Caco-2 (cell line): ENCODE measurements around the gene GNPNAT1. TPM values are rescaled to one million over a fixed set of nuclear protein-coding genes. Genes with fewer than 3 reads are reported as not detected.

Source experiments
- Bru-seq: library from RNA; stranded (reverse); fragments of 400-500 nt; gene quantifications from one replicate; lab custom pipeline; 2021; lab: Mats Ljungman, UMichigan
- BruChase-seq, 2 experiments: library from RNA; stranded (reverse); fragments of 400-500 nt; gene quantifications; one replicate each; lab custom pipeline; 2021; lab: Mats Ljungman, UMichigan
- BruUV-seq: library from RNA; stranded (reverse); fragments of 400-500 nt; replicated peaks from 2 replicates; lab custom pipeline; 2021; lab: Mats Ljungman, UMichigan
- CTCF ChIA-PET: fragments of 300-600 bp; sonication (Branson Sonifier 250); formaldehyde crosslinking; loops from one replicate; lab custom pipeline; 2022; ENCODE audit warnings: antibody characterized with exemption; lab: Charles Lee
- POLR2A ChIA-PET: fragments of 300-600 bp; sonication (Branson Sonifier 250); formaldehyde crosslinking; loops from one replicate; lab custom pipeline; 2022; ENCODE audit warnings: antibody characterized with exemption; lab: Charles Lee
- DNase-seq, 2 experiments: peaks; one replicate each; pipeline versions ENCODE4 v3.0.0 to v3.0.0-alpha.2; 2020 to 2022
- H3K27me3 ChIP-seq: replicated peaks from 2 replicates; pipeline ENCODE4 v1.6.0; 2011; ENCODE audit warnings: low read length; ENCODE audit not compliant: control insufficient read depth, insufficient read depth
- H3K36me3 ChIP-seq: 2 replicates; pipeline ENCODE4 v1.5.1; 2011; ENCODE audit warnings: low read length; ENCODE audit not compliant: control insufficient read depth, insufficient read depth
- H3K4me1 ChIP-seq: fragments of 250-450 bp; sonication (Bioruptor Pico); 2 replicates; pipeline ENCODE4 v1.5.1; 2020; ENCODE audit warnings: mild to moderate bottlenecking
- H3K4me3 ChIP-seq: 2 replicates; pipeline ENCODE4 v1.5.1; 2011; ENCODE audit warnings: low read depth, mild to moderate bottlenecking, control low read depth, low read length
- H3K9me3 ChIP-seq: fragments of 250-450 bp; sonication (Bioruptor Pico); 2 replicates; pipeline ENCODE4 v1.5.1; 2020; ENCODE audit warnings: mild to moderate bottlenecking, moderate library complexity
- H3K27ac Mint-ChIP-seq: one replicate; pipeline ENCODE4 v1.8.0; 2022; ENCODE audit warnings: mixed read lengths; ENCODE audit not compliant: unreplicated experiment
- H3K27me3 Mint-ChIP-seq: one replicate; pipeline ENCODE4 v1.8.0; 2022; ENCODE audit warnings: mixed read lengths; ENCODE audit not compliant: insufficient read depth, unreplicated experiment
- H3K36me3 Mint-ChIP-seq: one replicate; pipeline ENCODE4 v1.8.0; 2022; ENCODE audit warnings: mild to moderate bottlenecking, mixed read lengths; ENCODE audit not compliant: insufficient read depth, unreplicated experiment
- H3K4me1 Mint-ChIP-seq: one replicate; pipeline ENCODE4 v1.8.0; 2022; ENCODE audit warnings: low read depth, mixed read lengths; ENCODE audit not compliant: unreplicated experiment
- H3K4me3 Mint-ChIP-seq: one replicate; pipeline ENCODE4 v1.8.0; 2022; ENCODE audit warnings: mild to moderate bottlenecking, moderate library complexity, mixed read lengths; ENCODE audit not compliant: unreplicated experiment
- H3K9me3 Mint-ChIP-seq: one replicate; pipeline ENCODE4 v1.8.0; 2022; ENCODE audit warnings: mixed read lengths; ENCODE audit not compliant: unreplicated experiment
- CTCF ChIP-seq, 2 experiments: fragments of 200-600 bp in 1 of 2; IDR thresholded peaks; 1 replicate in 1 of 2; 2 replicates in 1 of 2; pipeline versions ENCODE4 v1.5.1 to v1.8.0; 2011 to 2022; ENCODE audit warnings: antibody characterized with exemption in 1 of 2, control low read depth in 1 of 2, inconsistent platforms in 1 of 2, low read depth in 1 of 2, low read length in 1 of 2, mild to moderate bottlenecking in 1 of 2, moderate library complexity in 1 of 2; ENCODE audit not compliant: insufficient read depth in 1 of 2, severe bottlenecking in 1 of 2, unreplicated experiment in 1 of 2
- intact Hi-C: fragments of 100-400 bp; cut with micrococcal nuclease; formaldehyde crosslinking; loops from one replicate; pipeline ENCODE4 v1.10.0; 2022; ENCODE audit not compliant: unreplicated experiment
- long read RNA-seq: library from polyadenylated mRNA; stranded (forward); transcript quantifications from one replicate; pipeline ENCODE4 v2.0.0, GENCODE V29; 2022
- total RNA-seq: library from RNA; stranded (reverse); gene quantifications from 2 replicates; pipeline ENCODE4 v1.2.3, GENCODE V29; 2022

Gene GNPNAT1
- total RNA-seq (35.9 and 41.6 TPM in 2 replicates), Bru-seq, nascent RNA (percentile 82 among the genes with signal in this experiment), BruChase-seq, experiment 1, labeled RNA remaining after a 2-hour chase (percentile 91 among the genes with signal in this experiment), BruChase-seq, experiment 2, labeled RNA remaining after a 6-hour chase (percentile 96 among the genes with signal in this experiment)
- long read RNA-seq, transcript GNPNAT1-201 (6 exons, 3,860 nt) = major isoform, 42 of 63 reads
- long read RNA-seq, partial matches to known transcripts = 2 of 63 reads
- long read RNA-seq, other reads (novel, unspliced or antisense) = 16 of 63 reads

- peaks cover 6% of the 10 kb centered on the region for H3K4me1 Mint-ChIP-seq
Measured at GRCh38 chr14:52791223-52792096, at the start of gene GNPNAT1. TSS of gene GNPNAT1 (minus strand) at chr14:52791607. CDS start at chr14:52784650, 6,957 bp downstream.

GRCh38 chr14:52840877-52841276 lies 49.5 kb upstream of the GNPNAT1 start:
- no TSS peak for BruUV-seq
- H3K36me3 Mint-ChIP-seq = no peaks in the 10 kb centered on the region
- no peaks in the 10 kb centered on the region for H3K9me3 Mint-ChIP-seq
- Histone ChIP-seq H3K36me3 (no peaks in the 10 kb centered on the region), H3K4me1 (no peaks in the 10 kb centered on the region), H3K27me3 (no peaks in the 10 kb centered on the region), H3K4me3 (no peak overlapping the region), H3K9me3 (no peaks in the 10 kb centered on the region)
- no peak for DNase-seq
- ChIA-PET POLR2A (no interaction called here), CTCF (no interaction called here)
- intact Hi-C loops = no loop called here
- no peak overlapping the region for H3K4me3 Mint-ChIP-seq
- peaks cover 10% of the 10 kb centered on the region for H3K4me1 Mint-ChIP-seq
- TF ChIP-seq CTCF (IDR thresholded peaks at IDR 0.05; ENCODE audit: insufficient read depth in 1 of 2, low read depth in 1 of 2, low read length in 1 of 2, severe bottlenecking in 1 of 2, unreplicated experiment in 1 of 2) = no peak
- no peak overlapping the region for H3K27ac Mint-ChIP-seq
- H3K27me3 Mint-ChIP-seq = no peaks in the 10 kb centered on the region

More at GRCh38 chr14:52791223-52792096, at the start of gene GNPNAT1:
- Histone ChIP-seq H3K36me3 (no peaks in the 10 kb centered on the region), H3K4me3 (peak within 1 kb of the TSS; percentile 73), H3K9me3 (no peaks in the 10 kb centered on the region), H3K4me1 (peaks cover 20% of the 10 kb centered on the region), H3K27me3 (no peaks in the 10 kb centered on the region)
- H3K27ac Mint-ChIP-seq = peak within 1 kb of the TSS; percentile 87
- intact Hi-C loops = loop anchor here (2.0 kb wide), 1 partner anchor 61 kb away; the partner anchor contains the start of gene STYX
- ChIA-PET POLR2A (interaction anchor here (0.5 to 0.8 kb wide), 3 partner anchors 59 to 175 kb away, joined by 3 to 6 read pairs (median 3); no protein-coding TSS in a partner anchor), CTCF (interaction anchor here (1.2 kb wide), 1 partner anchor 170 kb away, joined by 4 read pairs; no protein-coding TSS in a partner anchor)
- H3K4me3 Mint-ChIP-seq = peak within 1 kb of the TSS; percentile 98
- TF ChIP-seq CTCF (IDR thresholded peaks at IDR 0.05; ENCODE audit: insufficient read depth in 1 of 2, low read depth in 1 of 2, low read length in 1 of 2, severe bottlenecking in 1 of 2, unreplicated experiment in 1 of 2) = no peak
- H3K36me3 Mint-ChIP-seq = peaks cover 25% of the 10 kb centered on the region
- BruUV-seq = no TSS peak
- no peaks in the 10 kb centered on the region for H3K9me3 Mint-ChIP-seq
- peak; percentile 87 for DNase-seq
- no peaks in the 10 kb centered on the region for H3K27me3 Mint-ChIP-seq

GRCh38 chr14:52837451-52837850 lies 46.0 kb upstream of the GNPNAT1 start:
- Mint-ChIP-seq H3K27me3 (no peaks in the 10 kb centered on the region), H3K4me3 (no peak overlapping the region), H3K36me3 (no peaks in the 10 kb centered on the region), H3K4me1 (no peaks in the 10 kb centered on the region), H3K9me3 (no peaks in the 10 kb centered on the region), H3K27ac (no peak overlapping the region)
- intact Hi-C loops = no loop called here
- Histone ChIP-seq H3K27me3 (no peaks in the 10 kb centered on the region), H3K9me3 (no peaks in the 10 kb centered on the region), H3K4me1 (no peaks in the 10 kb centered on the region), H3K4me3 (no peak overlapping the region), H3K36me3 (no peaks in the 10 kb centered on the region; the same call in 1 of the 2 replicates)
- TF ChIP-seq CTCF (IDR thresholded peaks at IDR 0.05; ENCODE audit: insufficient read depth in 1 of 2, low read depth in 1 of 2, low read length in 1 of 2, severe bottlenecking in 1 of 2, unreplicated experiment in 1 of 2) = no peak
- ChIA-PET POLR2A (no interaction called here), CTCF (no interaction called here)
- no peak for DNase-seq
- BruUV-seq = no TSS peak
